ENCODE results near the gene PCDHAC2.
A peak's percentile ranks its signal among the peaks of the same experiment; 100 is the strongest.

The PCDHAC2 gene

GRCh38 chr5:140946578-140946977, 19.7 kb upstream of the PCDHAC2 start:
- TF ChIP-seq CTCF (conservative IDR thresholded peaks at IDR 0.05; ENCODE audit: low read length): no peak
- DNase-seq (ENCODE audit: low read depth): no peak
- no peak overlapping the region for H3K4me3 ChIP-seq (ENCODE audit: low read length)

GRCh38 chr5:140951636-140952035, 14.6 kb upstream of the PCDHAC2 start:
- no peak overlapping the region for H3K4me3 ChIP-seq (ENCODE audit: low read length)
- TF ChIP-seq CTCF (conservative IDR thresholded peaks at IDR 0.05; ENCODE audit: low read length): no peak
- DNase-seq (ENCODE audit: low read depth): no peak

- TF ChIP-seq CTCF (conservative IDR thresholded peaks at IDR 0.05; ENCODE audit: low read length): no peak
Measured at GRCh38 chr5:140953234-140953633, 13.0 kb upstream of the PCDHAC2 start.

GRCh38 chr5:140962190-140962589, 4.1 kb upstream of the PCDHAC2 start:
- no peak for DNase-seq (ENCODE audit: low read depth)
- TF ChIP-seq CTCF (conservative IDR thresholded peaks at IDR 0.05; ENCODE audit: low read length): no peak
- no peak overlapping the region for H3K4me3 ChIP-seq (ENCODE audit: low read length)

More at GRCh38 chr5:140953234-140953633, 13.0 kb upstream of the PCDHAC2 start:
- no peak for DNase-seq (ENCODE audit: low read depth)
- no peak overlapping the region for H3K4me3 ChIP-seq (ENCODE audit: low read length)

- no peak overlapping the region for H3K4me3 ChIP-seq (ENCODE audit: low read length)
- no peak for TF ChIP-seq CTCF (conservative IDR thresholded peaks at IDR 0.05; ENCODE audit: low read length)
- no peak for DNase-seq (ENCODE audit: low read depth)
Measured at GRCh38 chr5:140964356-140964755, 1.9 kb upstream of the PCDHAC2 start.

- DNase-seq (ENCODE audit: low read depth): no peak
- H3K4me3 ChIP-seq (ENCODE audit: low read length): peak overlapping the region; percentile 58
- no peak for TF ChIP-seq CTCF (conservative IDR thresholded peaks at IDR 0.05; ENCODE audit: low read length)
Measured at GRCh38 chr5:140965905-140966292, 377 bp upstream of the PCDHAC2 start.

- H3K4me3 ChIP-seq (ENCODE audit: low read length): no peak overlapping the region
Measured at GRCh38 chr5:140967226-140967893, 1.1 kb downstream of the PCDHAC2 start.

More at GRCh38 chr5:140967226-140967893, 1.1 kb downstream of the PCDHAC2 start:
- no peak for TF ChIP-seq CTCF (conservative IDR thresholded peaks at IDR 0.05; ENCODE audit: low read length)
- DNase-seq (ENCODE audit: low read depth): no peak

All from AG10803 (cell line).